Tibial nerve (tissue), 4 donors: ENCODE measurements around the gene SHISA6.

ENCODE experiments used
- CTCF ChIP-seq, 5 experiments: fragments of 200-600 bp in 3 of 5; fragments of 450-650 bp in 2 of 5; sonication (generic) in 3 of 5; IDR thresholded peaks; one replicate each; pipeline ENCODE4 v1.5.1; 2016 to 2019; ENCODE audit warnings: antibody characterized with exemption in 5 of 5, mild to moderate bottlenecking in 3 of 5, moderate library complexity in 2 of 5
- EP300 ChIP-seq, 2 donors: sonication (generic); formaldehyde crosslinking; IDR thresholded peaks; one replicate each; pipeline ENCODE4 v1.6.1; 2017; ENCODE audit warnings: antibody characterized with exemption in 2 of 2, mild to moderate bottlenecking in 1 of 2

- TF ChIP-seq EP300 (IDR thresholded peaks at IDR 0.05), result no peak
- no peak for TF ChIP-seq CTCF (IDR thresholded peaks at IDR 0.05)
Observed at GRCh38 chr17:11267999-11268575, 27.1 kb downstream of the SHISA6 start.
